RWPE2 (cell line): ENCODE results near the gene PET100.

Source experiments
- ATAC-seq: fragments of 200-7000 bp; cut with Tn5 transposase; 3 replicates; pipeline ENCODE4 v1.9.1; 2021; ENCODE audit warnings: low read depth
- DNase-seq: peaks from one replicate; pipeline ENCODE4 v3.0.0-alpha.2; 2020; ENCODE audit warnings: low spot score
- H3K27ac ChIP-seq: fragments of 450-650 bp; 2 replicates; pipeline ENCODE4 v1.5.1; 2017; ENCODE audit warnings: mild to moderate bottlenecking; ENCODE audit not compliant: poor library complexity, severe bottlenecking
- H3K27me3 ChIP-seq: fragments of 250-450 bp; sonication (Bioruptor Pico); 2 replicates; pipeline ENCODE4 v1.5.1; 2021; ENCODE audit warnings: mild to moderate bottlenecking, moderate library complexity; ENCODE audit not compliant: insufficient read depth, poor library complexity, severe bottlenecking
- H3K36me3 ChIP-seq: fragments of 250-450 bp; sonication (Bioruptor Pico); 2 replicates; pipeline ENCODE4 v1.5.1; 2020; ENCODE audit warnings: low read depth, mild to moderate bottlenecking, moderate library complexity
- H3K4me1 ChIP-seq: fragments of 250-450 bp; sonication (Bioruptor Pico); 2 replicates; pipeline ENCODE4 v1.5.1; 2021; ENCODE audit warnings: mild to moderate bottlenecking, moderate library complexity; ENCODE audit not compliant: insufficient read depth, poor library complexity, severe bottlenecking
- H3K4me3 ChIP-seq: fragments of 250-450 bp; sonication (Bioruptor Pico); 2 replicates; pipeline ENCODE4 v1.5.1; 2021; ENCODE audit warnings: mild to moderate bottlenecking, moderate library complexity; ENCODE audit not compliant: severe bottlenecking
- H3K9me3 ChIP-seq: fragments of 250-450 bp; sonication (Bioruptor Pico); 2 replicates; pipeline ENCODE4 v1.5.1; 2021; ENCODE audit warnings: mild to moderate bottlenecking, moderate library complexity; ENCODE audit not compliant: severe bottlenecking
- TF ChIP-seq, protein P1 (sequence below): fragments of 450-650 bp; IDR thresholded peaks from one replicate; pipeline ENCODE4 v1.5.1; 2017; ENCODE audit warnings: mild to moderate bottlenecking, moderate library complexity; ENCODE audit not compliant: poor library complexity, severe bottlenecking

Gene PET100

GRCh38 chr19:7644550-7644877 lies 14.9 kb downstream of the PET100 start:
- H3K27me3 ChIP-seq, result no peaks in the 10 kb centered on the region
- no peaks in the 10 kb centered on the region for H3K9me3 ChIP-seq
- no peaks in the 10 kb centered on the region; the same call in 1 of the 2 replicates for H3K36me3 ChIP-seq
- DNase-seq (no peak), ATAC-seq (no peak)
- no peaks in the 10 kb centered on the region for H3K4me1 ChIP-seq
- no peak overlapping the region for H3K4me3 ChIP-seq
- H3K27ac ChIP-seq, result no peak overlapping the region
- TF ChIP-seq, protein P1, sequence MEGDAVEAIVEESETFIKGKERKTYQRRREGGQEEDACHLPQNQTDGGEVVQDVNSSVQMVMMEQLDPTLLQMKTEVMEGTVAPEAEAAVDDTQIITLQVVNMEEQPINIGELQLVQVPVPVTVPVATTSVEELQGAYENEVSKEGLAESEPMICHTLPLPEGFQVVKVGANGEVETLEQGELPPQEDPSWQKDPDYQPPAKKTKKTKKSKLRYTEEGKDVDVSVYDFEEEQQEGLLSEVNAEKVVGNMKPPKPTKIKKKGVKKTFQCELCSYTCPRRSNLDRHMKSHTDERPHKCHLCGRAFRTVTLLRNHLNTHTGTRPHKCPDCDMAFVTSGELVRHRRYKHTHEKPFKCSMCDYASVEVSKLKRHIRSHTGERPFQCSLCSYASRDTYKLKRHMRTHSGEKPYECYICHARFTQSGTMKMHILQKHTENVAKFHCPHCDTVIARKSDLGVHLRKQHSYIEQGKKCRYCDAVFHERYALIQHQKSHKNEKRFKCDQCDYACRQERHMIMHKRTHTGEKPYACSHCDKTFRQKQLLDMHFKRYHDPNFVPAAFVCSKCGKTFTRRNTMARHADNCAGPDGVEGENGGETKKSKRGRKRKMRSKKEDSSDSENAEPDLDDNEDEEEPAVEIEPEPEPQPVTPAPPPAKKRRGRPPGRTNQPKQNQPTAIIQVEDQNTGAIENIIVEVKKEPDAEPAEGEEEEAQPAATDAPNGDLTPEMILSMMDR, result no peak

DNA sequence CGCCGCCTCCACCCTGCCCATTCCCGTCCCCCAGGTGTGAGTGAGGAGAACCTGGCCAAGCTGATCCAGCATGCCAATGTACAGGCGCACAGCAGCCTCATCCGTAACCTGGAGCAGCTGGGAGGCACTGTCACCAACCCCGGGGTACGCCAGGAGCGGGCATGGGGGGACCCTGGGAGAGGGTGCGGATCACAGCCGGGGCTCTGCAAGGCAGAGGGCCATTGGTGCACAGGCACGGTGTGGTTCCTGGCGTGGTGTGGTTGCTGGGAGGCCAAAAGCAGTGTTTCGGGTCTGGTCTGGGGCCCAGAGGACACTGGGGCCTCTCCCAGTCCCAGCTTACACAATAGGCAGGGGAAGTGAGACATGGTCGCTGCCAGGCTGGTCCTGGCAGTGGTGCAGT lies 15.6 kb downstream of the PET100 start:
- Histone ChIP-seq H3K27me3 (no peaks in the 10 kb centered on the region), H3K9me3 (no peaks in the 10 kb centered on the region), H3K27ac (no peak overlapping the region), H3K36me3 (no peaks in the 10 kb centered on the region; the same call in 1 of the 2 replicates), H3K4me1 (no peaks in the 10 kb centered on the region), H3K4me3 (no peak overlapping the region)
- ATAC-seq, result no peak
- no peak for DNase-seq
- TF ChIP-seq, protein P1, result no peak

GRCh38 chr19:7645656-7646425 lies 16.2 kb downstream of the PET100 start:
- no peaks in the 10 kb centered on the region for H3K36me3 ChIP-seq
- no peaks in the 10 kb centered on the region for H3K4me1 ChIP-seq
- H3K9me3 ChIP-seq, result no peaks in the 10 kb centered on the region
- H3K27ac ChIP-seq, result no peak overlapping the region
- no peak for DNase-seq
- TF ChIP-seq, protein P1, result no peak
- H3K27me3 ChIP-seq, result no peaks in the 10 kb centered on the region
- no peak for ATAC-seq
- no peak overlapping the region for H3K4me3 ChIP-seq

GRCh38 chr19:7646426-7646700 lies 16.8 kb downstream of the PET100 start:
- no peaks in the 10 kb centered on the region for H3K9me3 ChIP-seq
- H3K36me3 ChIP-seq, result no peaks in the 10 kb centered on the region
- DNase-seq (no peak), ATAC-seq (no peak)
- no peak overlapping the region for H3K27ac ChIP-seq
- no peak overlapping the region for H3K4me3 ChIP-seq
- TF ChIP-seq, protein P1, result no peak
- H3K27me3 ChIP-seq, result no peaks in the 10 kb centered on the region
- H3K4me1 ChIP-seq, result no peaks in the 10 kb centered on the region

GRCh38 chr19:7647156-7647555 lies 17.6 kb downstream of the PET100 start:
- ATAC-seq (no peak), DNase-seq (no peak)
- TF ChIP-seq, protein P1, result no peak
- Histone ChIP-seq H3K36me3 (no peaks in the 10 kb centered on the region), H3K27ac (no peak overlapping the region), H3K4me1 (no peaks in the 10 kb centered on the region), H3K4me3 (no peak overlapping the region), H3K27me3 (no peaks in the 10 kb centered on the region), H3K9me3 (no peaks in the 10 kb centered on the region)
